IMR-90 (cell line): ENCODE data around the gene CACNA2D3. TPM values are rescaled to one million over a fixed set of nuclear protein-coding genes. Genes with fewer than 3 reads are reported as not detected.

Source experiments
- ATAC-seq: fragments of 200-7000 bp; cut with Tn5 transposase; 2 replicates; pipeline ENCODE4 v1.9.1; 2020; ENCODE audit warnings: low read depth, mild to moderate bottlenecking, moderate library complexity
- BruUV-seq: library from RNA; stranded (reverse); fragments of 400-500 nt; replicated peaks from 2 replicates; lab custom pipeline; 2021; lab: Mats Ljungman, UMichigan
- CTCF ChIA-PET: fragments of 300-600 bp; formaldehyde crosslinking; extraction: SDS; loops from one replicate; lab custom pipeline; 2021; ENCODE audit warnings: antibody characterized with exemption; lab: Yijun Ruan, JAX
- POLR2A ChIA-PET: fragments of 300-600 bp; sonication (Branson Sonifier 250); formaldehyde crosslinking; loops from one replicate; lab custom pipeline; 2022; ENCODE audit warnings: antibody characterized with exemption; ENCODE audit not compliant: unreplicated experiment; lab: Charles Lee
- DNase-seq: peaks from one replicate; pipeline ENCODE4 v3.0.0; 2013
- H2AFZ ChIP-seq: replicated peaks from 2 replicates; pipeline ENCODE3; 2013; ENCODE audit warnings: low read length, mild to moderate bottlenecking; ENCODE audit not compliant: poor library complexity
- H2AK5ac ChIP-seq: 2 replicates; pipeline ENCODE4 v1.6.1; 2013; ENCODE audit warnings: low read depth, low read length, inconsistent platforms
- H2AK9ac ChIP-seq: replicated peaks from 2 replicates; pipeline ENCODE3; 2013; ENCODE audit warnings: mild to moderate bottlenecking, low read depth, low read length, moderate library complexity; ENCODE audit not compliant: poor library complexity
- H2BK120ac ChIP-seq: 2 replicates; pipeline ENCODE4 v1.6.1; 2013; ENCODE audit warnings: low read depth, low read length, inconsistent platforms
- H2BK15ac ChIP-seq: 3 replicates; pipeline ENCODE4 v1.6.1; 2013; ENCODE audit warnings: low read depth, low read length, inconsistent platforms
- H2BK20ac ChIP-seq: 2 replicates; pipeline ENCODE4 v1.6.1; 2013; ENCODE audit warnings: low read depth, mild to moderate bottlenecking, inconsistent platforms, low read length, moderate library complexity
- H2BK5ac ChIP-seq: 2 replicates; pipeline ENCODE4 v1.6.1; 2013; ENCODE audit warnings: mild to moderate bottlenecking, low read depth, low read length, inconsistent platforms; ENCODE audit not compliant: poor library complexity, severe bottlenecking
- H3K14ac ChIP-seq: replicated peaks from 2 replicates; pipeline ENCODE4 v1.6.1; 2013; ENCODE audit warnings: low read depth, low read length, inconsistent platforms
- H3K18ac ChIP-seq: 2 replicates; pipeline ENCODE4 v1.6.1; 2013; ENCODE audit warnings: low read depth, low read length, control low read depth
- H3K23ac ChIP-seq: 2 replicates; pipeline ENCODE4 v1.6.1; 2013; ENCODE audit warnings: low read depth, low read length, inconsistent platforms
- H3K27ac ChIP-seq: 2 replicates; pipeline ENCODE4 v1.5.1; 2013; ENCODE audit warnings: mild to moderate bottlenecking, control low read depth, low read length; ENCODE audit not compliant: insufficient read depth
- H3K27me3 ChIP-seq: 2 replicates; pipeline ENCODE4 v1.6.1; 2013; ENCODE audit warnings: low read length; ENCODE audit not compliant: control insufficient read depth, insufficient read depth
- H3K36me3 ChIP-seq: 2 replicates; pipeline ENCODE4 v1.6.1; 2013; ENCODE audit warnings: low read length, mixed read lengths; ENCODE audit not compliant: control insufficient read depth, insufficient read depth
- H3K4ac ChIP-seq: 2 replicates; pipeline ENCODE4 v1.6.1; 2013; ENCODE audit warnings: low read depth, low read length, inconsistent platforms
- H3K4me1 ChIP-seq: 2 replicates; pipeline ENCODE4 v1.6.1; 2013; ENCODE audit warnings: low read length, mixed read lengths; ENCODE audit not compliant: control insufficient read depth, insufficient read depth
- H3K4me2 ChIP-seq: 2 replicates; pipeline ENCODE4 v1.6.1; 2013; ENCODE audit warnings: low read depth, mild to moderate bottlenecking, control low read depth, low read length, moderate library complexity
- H3K4me3 ChIP-seq: 2 replicates; pipeline ENCODE4 v1.5.1; 2013; ENCODE audit warnings: low read depth, mild to moderate bottlenecking, control low read depth, low read length, moderate library complexity; ENCODE audit not compliant: insufficient read depth
- H3K56ac ChIP-seq: 2 replicates; pipeline ENCODE4 v1.6.1; 2013; ENCODE audit warnings: low read length, inconsistent platforms; ENCODE audit not compliant: insufficient read depth; ENCODE audit errors: extremely low read depth
- H3K79me1 ChIP-seq, 2 experiments: 2 replicates each; pipeline ENCODE4 v1.6.1; 2013; ENCODE audit warnings: low read length in 2 of 2, inconsistent platforms in 1 of 2, low read depth in 1 of 2
- H3K9ac ChIP-seq: 2 replicates; pipeline ENCODE4 v1.6.1; 2013; ENCODE audit warnings: low read depth, low read length, control low read depth
- H3K9me1 ChIP-seq: 2 replicates; pipeline ENCODE4 v1.6.1; 2013; ENCODE audit warnings: low read length, inconsistent platforms; ENCODE audit not compliant: insufficient read depth
- H3K9me3 ChIP-seq: 2 replicates; pipeline ENCODE4 v1.6.1; 2013; ENCODE audit warnings: low read length; ENCODE audit not compliant: control insufficient read depth, insufficient read depth
- H4K20me1 ChIP-seq: 2 replicates; pipeline ENCODE4 v1.6.1; 2013; ENCODE audit warnings: low read length, inconsistent platforms; ENCODE audit not compliant: insufficient read depth
- H4K5ac ChIP-seq: 2 replicates; pipeline ENCODE4 v1.6.1; 2013; ENCODE audit warnings: mild to moderate bottlenecking, low read depth, low read length, control low read depth
- H4K8ac ChIP-seq, 2 experiments: 2 replicates each; pipeline ENCODE4 v1.6.1; 2013; ENCODE audit warnings: low read depth in 2 of 2, low read length in 2 of 2, control low read depth in 1 of 2, inconsistent platforms in 1 of 2
- H4K91ac ChIP-seq: 2 replicates; pipeline ENCODE4 v1.6.1; 2013; ENCODE audit warnings: low read depth, low read length, inconsistent platforms; ENCODE audit not compliant: insufficient read depth
- CEBPB ChIP-seq: IDR thresholded peaks from 2 replicates; pipeline ENCODE4 v1.6.1; 2012; ENCODE audit warnings: low read depth, low read length, improper control_type of control experiment
- FOS ChIP-seq: fragments of 150-350 bp; IDR thresholded peaks from 2 replicates; pipeline ENCODE4 v1.6.1; 2016; ENCODE audit warnings: low read depth, low read length
- MXI1 ChIP-seq: IDR thresholded peaks from 2 replicates; pipeline ENCODE4 v1.6.1; 2012; ENCODE audit warnings: low read depth, mild to moderate bottlenecking, low read length, moderate library complexity, borderline replicate concordance
- NFE2L2 ChIP-seq: fragments of 150-350 bp; IDR thresholded peaks from 2 replicates; pipeline ENCODE4 v1.6.1; 2016; ENCODE audit warnings: low read depth, mild to moderate bottlenecking, low read length
- RAD21 ChIP-seq: IDR thresholded peaks from 2 replicates; pipeline ENCODE4 v1.6.1; 2012; ENCODE audit warnings: low read length, improper control_type of control experiment
- RCOR1 ChIP-seq: IDR thresholded peaks from 2 replicates; pipeline ENCODE4 v1.6.1; 2012; ENCODE audit warnings: mild to moderate bottlenecking, low read length, improper control_type of control experiment; ENCODE audit not compliant: insufficient replicate concordance
- RFX5 ChIP-seq: IDR thresholded peaks from 2 replicates; pipeline ENCODE4 v1.8.0; 2012; ENCODE audit warnings: low read depth, mild to moderate bottlenecking, low read length, moderate library complexity
- SMC3 ChIP-seq: fragments of 150-350 bp; IDR thresholded peaks from 2 replicates; pipeline ENCODE4 v1.6.1; 2016; ENCODE audit warnings: low read depth, mild to moderate bottlenecking, antibody characterized with exemption, low read length, moderate library complexity
- dilution Hi-C: fragments of 300-500 bp; cut with HindIII; formaldehyde crosslinking; loops from one replicate; pipeline ENCODE4 v1.14.3; 2018; ENCODE audit warnings: low sequenced_read_pairs; ENCODE audit not compliant: unreplicated experiment
- in situ Hi-C: fragments of 300-500 bp; cut with MboI; formaldehyde crosslinking; loops from 3 replicates; pipeline ENCODE4 v1.14.3; 2019; ENCODE audit warnings: low sequenced_read_pairs, inconsistent platforms, mixed read lengths
- intact Hi-C: fragments of 100-400 bp; cut with micrococcal nuclease; formaldehyde crosslinking; loops from 2 replicates; pipeline ENCODE4 v1.10.0; 2022
- polyA plus RNA-seq, 3 experiments: library from polyadenylated mRNA; depleted of rRNA; stranded (reverse); fragments of >200 nt; gene quantifications; 2 replicates each; pipeline ENCODE4 v1.2.3, GENCODE V29; 2012; ENCODE audit warnings: low replicate concordance in 1 of 3
- total RNA-seq: library from RNA; depleted of rRNA; stranded (reverse); fragments of >200 nt; gene quantifications from 2 replicates; pipeline ENCODE4 v1.2.3, GENCODE V29; 2012
- TF ChIP-seq, protein P1 (sequence below): conservative IDR thresholded peaks from 2 replicates; pipeline ENCODE4 v1.5.1; 2012; ENCODE audit warnings: mild to moderate bottlenecking, low read depth, low read length, improper control_type of control experiment

The CACNA2D3 gene
- total and polyA plus RNA-seq, 2 of the 4 experiments (the other 2 are of a cell fraction): 0.36 to 0.41 TPM

DNA sequence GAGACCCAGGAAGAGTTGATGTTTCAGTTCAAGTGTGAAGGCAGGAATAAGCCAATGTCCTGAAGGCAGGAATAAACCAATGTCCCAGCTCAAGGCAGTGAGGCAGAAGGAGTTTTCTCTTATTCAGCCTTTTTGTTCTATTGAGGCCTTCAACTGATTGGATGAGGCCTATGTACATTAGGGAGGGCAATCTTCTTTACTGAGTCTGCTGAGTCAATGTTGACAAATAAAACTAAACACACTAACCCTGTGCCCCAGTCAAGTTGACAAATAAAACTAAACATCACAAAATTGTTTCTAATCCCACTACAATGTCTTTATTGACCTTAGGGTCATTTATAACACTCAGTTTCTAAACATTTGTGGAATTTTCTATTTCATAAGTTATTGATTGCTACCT is 100.0 kb downstream of the CACNA2D3 start:
- Histone ChIP-seq H3K23ac (no peak overlapping the region), H2AFZ (no peak overlapping the region), H3K27ac (no peak overlapping the region), H3K56ac (no peak overlapping the region), H2BK15ac (no peak overlapping the region), H3K14ac (no peak overlapping the region), H3K9me1 (no peaks in the 10 kb centered on the region), H3K4me3 (no peak overlapping the region), H2BK120ac (no peak overlapping the region), H4K91ac (no peak overlapping the region), H4K20me1 (no peaks in the 10 kb centered on the region), H3K27me3 (no peaks in the 10 kb centered on the region), H3K4me1 (no peaks in the 10 kb centered on the region), H2AK9ac (no peak overlapping the region), H3K4ac (no peak overlapping the region), H3K4me2 (no peak overlapping the region), H2BK20ac (no peak overlapping the region), H2AK5ac (no peak overlapping the region), H4K8ac (no peak overlapping the region), H3K36me3 (no peaks in the 10 kb centered on the region), H4K5ac (no peak overlapping the region), H3K9ac (no peak overlapping the region), H3K79me1 (no peaks in the 10 kb centered on the region), H3K18ac (no peak overlapping the region), H2BK5ac (no peak overlapping the region), H3K9me3 (peaks cover 4% of the 10 kb centered on the region)
- no TSS peak for BruUV-seq
- in situ Hi-C loops (no loop called here), intact Hi-C loops (no loop called here), dilution Hi-C loops (no loop called here)
- no peak for DNase-seq
- CTCF ChIA-PET: no interaction called here
- no peak for ATAC-seq
- TF ChIP-seq, protein P1, sequence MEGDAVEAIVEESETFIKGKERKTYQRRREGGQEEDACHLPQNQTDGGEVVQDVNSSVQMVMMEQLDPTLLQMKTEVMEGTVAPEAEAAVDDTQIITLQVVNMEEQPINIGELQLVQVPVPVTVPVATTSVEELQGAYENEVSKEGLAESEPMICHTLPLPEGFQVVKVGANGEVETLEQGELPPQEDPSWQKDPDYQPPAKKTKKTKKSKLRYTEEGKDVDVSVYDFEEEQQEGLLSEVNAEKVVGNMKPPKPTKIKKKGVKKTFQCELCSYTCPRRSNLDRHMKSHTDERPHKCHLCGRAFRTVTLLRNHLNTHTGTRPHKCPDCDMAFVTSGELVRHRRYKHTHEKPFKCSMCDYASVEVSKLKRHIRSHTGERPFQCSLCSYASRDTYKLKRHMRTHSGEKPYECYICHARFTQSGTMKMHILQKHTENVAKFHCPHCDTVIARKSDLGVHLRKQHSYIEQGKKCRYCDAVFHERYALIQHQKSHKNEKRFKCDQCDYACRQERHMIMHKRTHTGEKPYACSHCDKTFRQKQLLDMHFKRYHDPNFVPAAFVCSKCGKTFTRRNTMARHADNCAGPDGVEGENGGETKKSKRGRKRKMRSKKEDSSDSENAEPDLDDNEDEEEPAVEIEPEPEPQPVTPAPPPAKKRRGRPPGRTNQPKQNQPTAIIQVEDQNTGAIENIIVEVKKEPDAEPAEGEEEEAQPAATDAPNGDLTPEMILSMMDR: no peak
- TF ChIP-seq RFX5 (no peak), FOS (no peak), CEBPB (no peak), MXI1 (no peak), RAD21 (no peak), NFE2L2 (no peak), RCOR1 (no peak), SMC3 (no peak)
- POLR2A ChIA-PET: no interaction called here
